GM23338 (cell line): ENCODE results near the gene PROKR2. TPM values are rescaled to one million over a fixed set of nuclear protein-coding genes. Genes with fewer than 3 reads are reported as not detected.

Experiments used
- ATAC-seq: fragments of 200-7000 bp; cut with Tn5 transposase; 3 replicates; pipeline ENCODE4 v1.9.1; 2020
- DNase-seq: peaks from one replicate; pipeline ENCODE4 v3.0.0-alpha.2; 2015; ENCODE audit warnings: low spot score
- H2AFZ ChIP-seq: fragments of 200-600 bp; sonication (generic); 2 replicates; pipeline ENCODE4 v1.8.0; 2016; ENCODE audit warnings: antibody characterized with exemption, mild to moderate bottlenecking, moderate library complexity
- H3F3A ChIP-seq: fragments of 200-600 bp; sonication (generic); replicated peaks from 2 replicates; pipeline ENCODE4 v1.8.0; 2017; ENCODE audit warnings: antibody characterized with exemption, mixed run types, low read depth
- H3K27ac ChIP-seq: fragments of 200-600 bp; sonication (generic); 2 replicates; pipeline ENCODE4 v1.6.1; 2016; ENCODE audit warnings: low read depth
- H3K27me3 ChIP-seq: fragments of 200-600 bp; sonication (generic); 2 replicates; pipeline ENCODE4 v1.8.0; 2016; ENCODE audit warnings: mild to moderate bottlenecking, mixed run types, moderate library complexity; ENCODE audit not compliant: insufficient read depth
- H3K36me3 ChIP-seq: fragments of 200-600 bp; sonication (generic); 2 replicates; pipeline ENCODE4 v1.8.0; 2016; ENCODE audit warnings: mild to moderate bottlenecking; ENCODE audit not compliant: insufficient read depth
- H3K4me1 ChIP-seq: fragments of 200-600 bp; sonication (generic); 2 replicates; pipeline ENCODE4 v1.8.0; 2016; ENCODE audit warnings: mild to moderate bottlenecking, moderate library complexity; ENCODE audit not compliant: insufficient read depth
- H3K4me2 ChIP-seq: fragments of 200-600 bp; sonication (generic); 2 replicates; pipeline ENCODE4 v1.7.1; 2017; ENCODE audit warnings: mixed run types
- H3K4me3 ChIP-seq: fragments of 200-600 bp; sonication (generic); 2 replicates; pipeline ENCODE4 v1.6.1; 2016; ENCODE audit warnings: mixed run types
- H3K79me2 ChIP-seq: fragments of 200-600 bp; sonication (generic); replicated peaks from 2 replicates; pipeline ENCODE4 v1.8.0; 2017; ENCODE audit warnings: mild to moderate bottlenecking; ENCODE audit not compliant: insufficient read depth
- H3K9me2 ChIP-seq: fragments of 200-600 bp; sonication (generic); 2 replicates; pipeline ENCODE4 v1.8.0; 2017; ENCODE audit not compliant: insufficient read depth
- H4K20me1 ChIP-seq: fragments of 200-600 bp; sonication (generic); replicated peaks from 2 replicates; pipeline ENCODE4 v1.8.0; 2017; ENCODE audit warnings: mild to moderate bottlenecking; ENCODE audit not compliant: insufficient read depth
- H3K27ac Mint-ChIP-seq: 2 replicates; pipeline ENCODE4 v1.8.0; 2020; ENCODE audit warnings: inconsistent platforms, mild to moderate bottlenecking, moderate library complexity, mixed read lengths
- H3K27me3 Mint-ChIP-seq: 3 replicates; pipeline ENCODE4 v1.8.0; 2022; ENCODE audit warnings: low read depth, mild to moderate bottlenecking, moderate library complexity, mixed read lengths, inconsistent platforms; ENCODE audit not compliant: insufficient read depth, poor library complexity
- H3K36me3 Mint-ChIP-seq: 3 replicates; pipeline ENCODE4 v1.8.0; 2021; ENCODE audit warnings: low read depth, mild to moderate bottlenecking, inconsistent platforms, moderate library complexity, mixed read lengths
- H3K4me1 Mint-ChIP-seq: 3 replicates; pipeline ENCODE4 v1.8.0; 2020; ENCODE audit warnings: mild to moderate bottlenecking, inconsistent platforms, mixed read lengths
- H3K4me3 Mint-ChIP-seq: 3 replicates; pipeline ENCODE4 v1.8.0; 2021; ENCODE audit warnings: moderate library complexity, mild to moderate bottlenecking, inconsistent platforms, mixed read lengths
- H3K9me3 Mint-ChIP-seq: 3 replicates; pipeline ENCODE4 v1.8.0; 2020; ENCODE audit warnings: moderate library complexity, mild to moderate bottlenecking, inconsistent platforms, mixed read lengths
- CREB1 ChIP-seq: fragments of 250-450 bp; sonication (Bioruptor Pico); IDR thresholded peaks from 2 replicates; pipeline ENCODE4 v1.5.0; 2020; ENCODE audit warnings: low read depth, mild to moderate bottlenecking, moderate library complexity
- ETS1 ChIP-seq: IDR thresholded peaks from 2 replicates; pipeline ENCODE4 v1.6.1; 2016; ENCODE audit warnings: antibody characterized with exemption
- EZH2 ChIP-seq: fragments of 200-600 bp; sonication (generic); IDR thresholded peaks from one replicate; pipeline ENCODE4 v1.8.0; 2017; ENCODE audit warnings: antibody characterized with exemption, mild to moderate bottlenecking, low read depth; ENCODE audit not compliant: unreplicated experiment
- EZH2phosphoT487 ChIP-seq: fragments of 200-600 bp; sonication (generic); IDR thresholded peaks from one replicate; pipeline ENCODE4 v1.8.1; 2018; ENCODE audit warnings: antibody characterized with exemption; ENCODE audit not compliant: unreplicated experiment
- JUNB ChIP-seq: IDR thresholded peaks from one replicate; pipeline ENCODE4 v1.6.1; 2016; ENCODE audit warnings: antibody characterized with exemption; ENCODE audit not compliant: unreplicated experiment
- NANOG ChIP-seq: IDR thresholded peaks from 2 replicates; pipeline ENCODE4 v1.6.1; 2016; ENCODE audit warnings: antibody characterized with exemption, borderline replicate concordance
- POLR2AphosphoS5 ChIP-seq: IDR thresholded peaks from 2 replicates; pipeline ENCODE4 v1.6.1; 2016; ENCODE audit warnings: antibody characterized with exemption, low read depth
- ZNF114 ChIP-seq: fragments of 250-450 bp; sonication (Bioruptor Pico); IDR thresholded peaks from 2 replicates; pipeline ENCODE4 v1.5.0; 2020; ENCODE audit warnings: mild to moderate bottlenecking, moderate library complexity
- polyA plus RNA-seq: library from polyadenylated mRNA; unstranded; fragments of >200 nt; fragmentation: Nextera tagmentation; extraction: Ambion mirVana; gene quantifications from 2 replicates; pipeline ENCODE4 v1.2.1, GENCODE V29; 2016
- total RNA-seq: library from RNA; depleted of rRNA; stranded (reverse); fragments of >200 nt; shearing (Covaris generic); gene quantifications from 2 replicates; pipeline ENCODE4 v1.2.3, GENCODE V29; 2014
- TF ChIP-seq, protein P1 (sequence below): fragments of 250-450 bp; sonication (Bioruptor Pico); IDR thresholded peaks from 2 replicates; pipeline ENCODE4 v1.5.0; 2020; ENCODE audit warnings: mild to moderate bottlenecking, moderate library complexity
- TF ChIP-seq, protein P2 (sequence below): IDR thresholded peaks from one replicate; pipeline ENCODE4 v1.6.1; 2018; ENCODE audit warnings: antibody characterized with exemption; ENCODE audit not compliant: unreplicated experiment

Gene PROKR2
- total and polyA plus RNA-seq, 2 experiments from 2014 or later, result 1.9 to 5.9 TPM

- TF ChIP-seq, protein P1, sequence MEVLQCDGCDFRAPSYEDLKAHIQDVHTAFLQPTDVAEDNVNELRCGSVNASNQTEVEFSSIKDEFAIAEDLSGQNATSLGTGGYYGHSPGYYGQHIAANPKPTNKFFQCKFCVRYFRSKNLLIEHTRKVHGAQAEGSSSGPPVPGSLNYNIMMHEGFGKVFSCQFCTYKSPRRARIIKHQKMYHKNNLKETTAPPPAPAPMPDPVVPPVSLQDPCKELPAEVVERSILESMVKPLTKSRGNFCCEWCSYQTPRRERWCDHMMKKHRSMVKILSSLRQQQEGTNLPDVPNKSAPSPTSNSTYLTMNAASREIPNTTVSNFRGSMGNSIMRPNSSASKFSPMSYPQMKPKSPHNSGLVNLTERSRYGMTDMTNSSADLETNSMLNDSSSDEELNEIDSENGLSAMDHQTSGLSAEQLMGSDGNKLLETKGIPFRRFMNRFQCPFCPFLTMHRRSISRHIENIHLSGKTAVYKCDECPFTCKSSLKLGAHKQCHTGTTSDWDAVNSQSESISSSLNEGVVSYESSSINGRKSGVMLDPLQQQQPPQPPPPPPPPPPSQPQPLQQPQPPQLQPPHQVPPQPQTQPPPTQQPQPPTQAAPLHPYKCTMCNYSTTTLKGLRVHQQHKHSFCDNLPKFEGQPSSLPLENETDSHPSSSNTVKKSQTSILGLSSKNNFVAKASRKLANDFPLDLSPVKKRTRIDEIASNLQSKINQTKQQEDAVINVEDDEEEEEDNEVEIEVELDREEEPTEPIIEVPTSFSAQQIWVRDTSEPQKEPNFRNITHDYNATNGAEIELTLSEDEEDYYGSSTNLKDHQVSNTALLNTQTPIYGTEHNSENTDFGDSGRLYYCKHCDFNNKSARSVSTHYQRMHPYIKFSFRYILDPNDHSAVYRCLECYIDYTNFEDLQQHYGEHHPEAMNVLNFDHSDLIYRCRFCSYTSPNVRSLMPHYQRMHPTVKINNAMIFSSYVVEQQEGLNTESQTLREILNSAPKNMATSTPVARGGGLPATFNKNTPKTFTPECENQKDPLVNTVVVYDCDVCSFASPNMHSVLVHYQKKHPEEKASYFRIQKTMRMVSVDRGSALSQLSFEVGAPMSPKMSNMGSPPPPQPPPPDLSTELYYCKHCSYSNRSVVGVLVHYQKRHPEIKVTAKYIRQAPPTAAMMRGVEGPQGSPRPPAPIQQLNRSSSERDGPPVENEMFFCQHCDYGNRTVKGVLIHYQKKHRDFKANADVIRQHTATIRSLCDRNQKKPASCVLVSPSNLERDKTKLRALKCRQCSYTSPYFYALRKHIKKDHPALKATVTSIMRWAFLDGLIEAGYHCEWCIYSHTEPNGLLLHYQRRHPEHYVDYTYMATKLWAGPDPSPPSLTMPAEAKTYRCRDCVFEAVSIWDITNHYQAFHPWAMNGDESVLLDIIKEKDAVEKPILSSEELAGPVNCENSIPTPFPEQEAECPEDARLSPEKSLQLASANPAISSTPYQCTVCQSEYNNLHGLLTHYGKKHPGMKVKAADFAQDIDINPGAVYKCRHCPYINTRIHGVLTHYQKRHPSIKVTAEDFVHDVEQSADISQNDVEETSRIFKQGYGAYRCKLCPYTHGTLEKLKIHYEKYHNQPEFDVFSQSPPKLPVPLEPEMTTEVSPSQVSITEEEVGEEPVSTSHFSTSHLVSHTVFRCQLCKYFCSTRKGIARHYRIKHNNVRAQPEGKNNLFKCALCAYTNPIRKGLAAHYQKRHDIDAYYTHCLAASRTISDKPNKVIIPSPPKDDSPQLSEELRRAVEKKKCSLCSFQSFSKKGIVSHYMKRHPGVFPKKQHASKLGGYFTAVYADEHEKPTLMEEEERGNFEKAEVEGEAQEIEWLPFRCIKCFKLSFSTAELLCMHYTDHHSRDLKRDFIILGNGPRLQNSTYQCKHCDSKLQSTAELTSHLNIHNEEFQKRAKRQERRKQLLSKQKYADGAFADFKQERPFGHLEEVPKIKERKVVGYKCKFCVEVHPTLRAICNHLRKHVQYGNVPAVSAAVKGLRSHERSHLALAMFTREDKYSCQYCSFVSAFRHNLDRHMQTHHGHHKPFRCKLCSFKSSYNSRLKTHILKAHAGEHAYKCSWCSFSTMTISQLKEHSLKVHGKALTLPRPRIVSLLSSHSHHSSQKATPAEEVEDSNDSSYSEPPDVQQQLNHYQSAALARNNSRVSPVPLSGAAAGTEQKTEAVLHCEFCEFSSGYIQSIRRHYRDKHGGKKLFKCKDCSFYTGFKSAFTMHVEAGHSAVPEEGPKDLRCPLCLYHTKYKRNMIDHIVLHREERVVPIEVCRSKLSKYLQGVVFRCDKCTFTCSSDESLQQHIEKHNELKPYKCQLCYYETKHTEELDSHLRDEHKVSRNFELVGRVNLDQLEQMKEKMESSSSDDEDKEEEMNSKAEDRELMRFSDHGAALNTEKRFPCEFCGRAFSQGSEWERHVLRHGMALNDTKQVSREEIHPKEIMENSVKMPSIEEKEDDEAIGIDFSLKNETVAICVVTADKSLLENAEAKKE (CRISPR knock-in tag), result no peak
- no peak for TF ChIP-seq EZH2phosphoT487
- no peak for TF ChIP-seq POLR2AphosphoS5
- no peak for TF ChIP-seq CREB1 (CRISPR knock-in tag)
- no peak for TF ChIP-seq NANOG
Observed at GRCh38 chr20:5364997-5365597, 48.3 kb upstream of the PROKR2 start (continued).

- no peaks in the 10 kb centered on the region for H3K27me3 Mint-ChIP-seq
- peaks cover 38% of the 10 kb centered on the region for H3K9me3 Mint-ChIP-seq
- no peak overlapping the region for H3K4me3 ChIP-seq
- H2AFZ ChIP-seq, result peak overlapping the region; percentile 38; the same call in 1 of the 2 replicates
- no peaks in the 10 kb centered on the region for H3K27me3 ChIP-seq
- DNase-seq (peak; percentile 38), ATAC-seq (peak; percentile 75)
- peak overlapping the region; percentile 80 for H3K27ac ChIP-seq
- no peaks in the 10 kb centered on the region for H3F3A ChIP-seq
- 0 out of 2 replicates have a peak, but pooled peaks cover 5% of the 10 kb centered on the region for H3K4me1 ChIP-seq
- H3K9me2 ChIP-seq, result no peaks in the 10 kb centered on the region
- H3K79me2 ChIP-seq, result no peaks in the 10 kb centered on the region
- H4K20me1 ChIP-seq, result no peaks in the 10 kb centered on the region
- H3K4me1 Mint-ChIP-seq, result peaks cover 18% of the 10 kb centered on the region
- no peaks in the 10 kb centered on the region for H3K36me3 ChIP-seq
- H3K4me3 Mint-ChIP-seq, result no peak overlapping the region; the same call in 2 of the 3 replicates
- H3K4me2 ChIP-seq, result 0 out of 2 replicates have a peak overlapping the region, but pooled peaks have one; percentile 36
- H3K36me3 Mint-ChIP-seq, result peaks cover 18% of the 10 kb centered on the region; the same call in 2 of the 3 replicates
- peak overlapping the region; percentile 87 for H3K27ac Mint-ChIP-seq
- no peak for TF ChIP-seq ZNF114 (CRISPR knock-in tag)
- no peak for TF ChIP-seq POLR2AphosphoS5
- TF ChIP-seq, protein P2, sequence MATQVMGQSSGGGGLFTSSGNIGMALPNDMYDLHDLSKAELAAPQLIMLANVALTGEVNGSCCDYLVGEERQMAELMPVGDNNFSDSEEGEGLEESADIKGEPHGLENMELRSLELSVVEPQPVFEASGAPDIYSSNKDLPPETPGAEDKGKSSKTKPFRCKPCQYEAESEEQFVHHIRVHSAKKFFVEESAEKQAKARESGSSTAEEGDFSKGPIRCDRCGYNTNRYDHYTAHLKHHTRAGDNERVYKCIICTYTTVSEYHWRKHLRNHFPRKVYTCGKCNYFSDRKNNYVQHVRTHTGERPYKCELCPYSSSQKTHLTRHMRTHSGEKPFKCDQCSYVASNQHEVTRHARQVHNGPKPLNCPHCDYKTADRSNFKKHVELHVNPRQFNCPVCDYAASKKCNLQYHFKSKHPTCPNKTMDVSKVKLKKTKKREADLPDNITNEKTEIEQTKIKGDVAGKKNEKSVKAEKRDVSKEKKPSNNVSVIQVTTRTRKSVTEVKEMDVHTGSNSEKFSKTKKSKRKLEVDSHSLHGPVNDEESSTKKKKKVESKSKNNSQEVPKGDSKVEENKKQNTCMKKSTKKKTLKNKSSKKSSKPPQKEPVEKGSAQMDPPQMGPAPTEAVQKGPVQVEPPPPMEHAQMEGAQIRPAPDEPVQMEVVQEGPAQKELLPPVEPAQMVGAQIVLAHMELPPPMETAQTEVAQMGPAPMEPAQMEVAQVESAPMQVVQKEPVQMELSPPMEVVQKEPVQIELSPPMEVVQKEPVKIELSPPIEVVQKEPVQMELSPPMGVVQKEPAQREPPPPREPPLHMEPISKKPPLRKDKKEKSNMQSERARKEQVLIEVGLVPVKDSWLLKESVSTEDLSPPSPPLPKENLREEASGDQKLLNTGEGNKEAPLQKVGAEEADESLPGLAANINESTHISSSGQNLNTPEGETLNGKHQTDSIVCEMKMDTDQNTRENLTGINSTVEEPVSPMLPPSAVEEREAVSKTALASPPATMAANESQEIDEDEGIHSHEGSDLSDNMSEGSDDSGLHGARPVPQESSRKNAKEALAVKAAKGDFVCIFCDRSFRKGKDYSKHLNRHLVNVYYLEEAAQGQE, result no peak
- TF ChIP-seq NANOG, result no peak
- no peak for TF ChIP-seq ETS1
- no peak for TF ChIP-seq JUNB
- TF ChIP-seq EZH2phosphoT487, result no peak
- TF ChIP-seq EZH2, result no peak
- TF ChIP-seq CREB1 (CRISPR knock-in tag), result no peak
Observed at GRCh38 chr20:5364136-5364821, 47.5 kb upstream of the PROKR2 start.
